IPS-18c (cell line): ENCODE measurements around the gene ZNF280B.
"Not testable (repeated sequence)": the region's sequence is repeated elsewhere in the genome, so short reads cannot be mapped to it uniquely, and the experiment has no call there.

ENCODE experiments used
- H3K4me3 ChIP-seq: 2 replicates; pipeline ENCODE4 v1.7.0; 2013; ENCODE audit warnings: low read depth, mild to moderate bottlenecking, low read length, moderate library complexity; ENCODE audit not compliant: insufficient read depth
- H3K9me3 ChIP-seq: one replicate; pipeline ENCODE4 v1.6.1; 2013; ENCODE audit warnings: mild to moderate bottlenecking, low read length, moderate library complexity; ENCODE audit not compliant: control insufficient read depth, insufficient read depth

ZNF280B gene

DNA sequence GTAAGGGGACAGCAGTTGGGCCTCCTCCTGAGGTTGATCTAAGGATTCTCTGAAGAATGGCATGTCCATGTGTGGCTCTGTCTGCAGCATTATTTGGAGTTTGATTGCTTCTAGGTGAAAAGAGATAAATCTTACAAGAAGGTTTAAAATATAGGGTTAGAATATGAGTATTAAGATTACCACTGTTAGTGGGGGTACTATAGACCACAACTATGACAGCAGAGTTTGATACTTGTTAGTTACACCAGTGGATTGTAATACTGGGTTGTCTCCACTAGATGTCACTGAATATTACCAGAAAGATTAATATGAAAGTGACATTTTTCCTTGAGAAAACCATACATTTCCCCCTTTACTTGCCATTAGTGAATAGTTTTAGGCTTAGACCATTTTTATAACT lies 47.9 kb downstream of the ZNF280B start:
- Histone ChIP-seq H3K9me3 (peaks cover 6% of the 10 kb centered on the region), H3K4me3 (no peak overlapping the region)

DNA sequence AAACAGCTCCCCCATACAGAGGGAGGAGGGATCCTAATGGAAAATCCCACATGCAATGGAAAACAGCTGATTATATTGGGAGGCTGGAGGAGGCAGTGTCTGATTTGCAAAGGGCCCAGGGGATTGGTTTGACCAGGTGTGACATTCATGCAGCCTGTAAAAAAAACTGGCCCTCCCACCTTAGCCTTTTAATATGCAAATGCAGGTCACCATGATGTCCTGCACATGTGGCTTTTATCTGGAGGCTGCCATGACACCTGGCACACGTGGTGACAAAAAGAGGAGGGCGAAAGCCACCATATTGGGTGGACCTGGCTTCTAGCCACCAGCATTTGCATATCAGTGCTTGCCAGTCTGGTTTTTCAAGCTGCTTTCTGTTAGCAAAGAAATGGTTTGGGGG lies 48.5 kb downstream of the ZNF280B start:
- no peak overlapping the region for H3K4me3 ChIP-seq
- H3K9me3 ChIP-seq, result peaks cover 7% of the 10 kb centered on the region

DNA sequence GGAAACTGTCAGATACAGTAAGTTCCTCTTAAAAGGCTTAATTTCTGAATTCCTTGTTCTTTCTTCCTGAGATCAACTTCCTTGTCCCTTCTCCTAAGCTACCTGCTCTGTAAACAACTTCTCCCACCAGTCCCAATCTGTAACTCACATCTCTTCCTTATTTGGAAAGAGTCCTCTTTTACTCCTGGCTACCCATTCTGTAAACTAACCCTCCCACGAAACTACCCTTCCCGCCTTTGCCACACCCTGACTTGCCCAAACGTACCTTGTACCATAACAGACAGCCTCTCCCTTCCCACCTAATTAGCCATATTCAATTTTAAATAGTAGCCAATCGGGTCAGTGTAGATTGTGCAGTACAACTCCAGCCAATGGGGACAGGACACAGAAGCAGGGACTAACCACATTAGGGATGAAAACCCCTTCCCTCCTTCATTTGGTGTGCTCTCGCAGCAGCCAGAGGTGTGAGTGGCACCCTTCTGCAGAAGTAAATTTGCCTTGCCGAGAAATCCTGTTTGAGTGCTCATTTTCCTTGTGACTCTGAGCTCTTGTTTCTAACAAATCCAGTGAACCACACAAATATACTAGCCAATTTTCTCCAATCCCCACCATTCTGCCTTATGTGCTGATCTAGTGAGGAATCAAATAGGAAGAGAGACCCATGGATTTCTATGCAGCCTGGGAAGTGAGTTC lies 49.5 kb downstream of the ZNF280B start:
- Histone ChIP-seq H3K4me3 (no peak overlapping the region), H3K9me3 (peaks cover 7% of the 10 kb centered on the region)

DNA sequence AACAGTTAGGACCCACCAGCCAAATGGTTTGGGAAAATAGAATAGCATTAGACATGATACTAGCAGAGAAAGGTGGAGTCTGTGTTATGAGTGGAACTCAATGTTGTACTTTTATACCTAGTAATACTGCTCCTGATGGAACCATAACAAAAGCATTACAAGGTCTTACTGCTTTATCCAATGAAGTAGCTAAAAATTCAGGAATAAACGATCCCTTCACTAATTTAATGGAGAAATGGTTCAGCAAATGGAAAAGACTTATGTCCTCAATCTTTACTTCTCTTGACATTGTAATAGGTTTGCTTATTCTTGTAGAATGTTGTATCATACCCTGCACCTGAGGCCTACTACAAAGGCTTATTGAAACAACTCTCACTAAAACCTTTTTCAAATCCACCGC lies 50.2 kb downstream of the ZNF280B start:
- peaks cover 7% of the 10 kb centered on the region for H3K9me3 ChIP-seq

DNA sequence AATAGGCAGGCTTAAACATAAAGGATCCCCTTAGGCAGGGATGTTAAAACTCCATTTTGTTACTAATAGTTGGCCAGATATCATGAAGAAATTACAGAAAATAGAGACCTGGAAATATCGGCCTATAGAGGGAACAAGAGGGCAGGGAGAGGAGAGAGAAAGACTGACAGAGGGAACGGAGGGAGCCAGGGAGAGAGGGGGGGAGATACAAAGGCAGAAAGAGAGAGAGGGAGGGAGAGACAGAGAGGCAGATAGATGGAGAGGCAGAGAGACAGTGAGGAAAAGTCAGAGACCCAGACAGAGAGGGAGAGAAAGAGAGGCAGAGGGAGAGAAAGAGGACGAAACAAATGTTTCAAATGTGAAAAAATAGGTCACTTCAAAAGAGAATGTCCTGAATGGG lies 53.5 kb downstream of the ZNF280B start:
- peaks cover 11% of the 10 kb centered on the region for H3K9me3 ChIP-seq

More for the DNA sequence above, 50.2 kb downstream of the ZNF280B start:
- no peak overlapping the region for H3K4me3 ChIP-seq

DNA sequence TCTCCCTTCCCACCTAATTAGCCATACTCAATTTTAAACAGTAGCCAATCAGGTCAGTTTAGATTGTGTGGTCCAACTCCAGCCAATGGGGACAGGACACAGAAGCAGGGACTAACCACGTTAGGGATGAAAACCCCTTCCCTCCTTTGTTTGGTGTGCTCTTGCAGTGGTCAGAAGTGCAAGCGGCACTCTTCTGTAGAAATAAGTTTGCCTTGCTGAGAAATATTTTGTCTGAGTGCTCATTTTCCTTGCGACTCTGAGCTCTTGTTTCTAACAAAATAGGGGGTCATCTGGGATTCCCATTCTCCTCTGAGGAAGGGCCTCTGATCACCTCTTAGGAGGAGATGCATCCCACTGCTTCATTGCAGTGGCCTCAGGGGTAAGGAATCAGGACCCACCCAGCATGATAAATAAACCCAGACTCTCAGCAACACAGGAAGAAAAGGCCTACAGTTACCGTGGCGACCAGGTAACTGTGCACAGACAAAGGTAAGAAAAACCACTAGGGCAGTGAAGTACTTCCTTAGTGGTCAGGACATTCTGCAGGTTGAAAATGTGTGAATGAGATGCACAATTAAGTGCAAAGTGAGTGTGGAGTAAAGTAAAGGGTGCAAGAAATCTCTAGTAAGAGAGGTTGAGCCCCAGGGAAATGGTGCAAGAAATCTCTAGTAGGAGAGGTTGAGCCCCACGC lies 55.4 kb downstream of the ZNF280B start:
- no peak overlapping the region for H3K4me3 ChIP-seq

More for the DNA sequence above, 53.5 kb downstream of the ZNF280B start:
- no peak overlapping the region for H3K4me3 ChIP-seq

DNA sequence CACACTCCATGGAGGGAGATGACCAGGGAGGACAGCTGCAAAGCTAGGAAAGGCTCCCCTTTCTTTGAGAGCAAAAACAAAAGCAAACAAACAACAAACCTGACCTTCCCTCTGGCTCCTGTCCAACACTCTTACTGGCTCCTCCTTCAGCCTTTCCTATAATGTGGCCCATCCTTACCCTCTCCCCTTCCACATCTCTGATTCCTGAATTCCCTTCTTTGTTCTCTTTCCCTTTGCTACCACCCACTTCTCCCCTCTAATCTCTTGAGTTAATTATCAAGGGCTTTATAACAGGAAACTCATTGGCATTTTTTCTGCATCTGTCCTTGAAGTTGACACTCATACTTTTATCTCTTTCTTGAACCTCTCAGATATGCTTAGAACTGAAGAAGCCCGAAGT lies 56.3 kb downstream of the ZNF280B start:
- Histone ChIP-seq H3K4me3 (no peak overlapping the region), H3K9me3 (peaks cover 13% of the 10 kb centered on the region)

More for the DNA sequence above, 55.4 kb downstream of the ZNF280B start:
- peaks cover 13% of the 10 kb centered on the region for H3K9me3 ChIP-seq

DNA sequence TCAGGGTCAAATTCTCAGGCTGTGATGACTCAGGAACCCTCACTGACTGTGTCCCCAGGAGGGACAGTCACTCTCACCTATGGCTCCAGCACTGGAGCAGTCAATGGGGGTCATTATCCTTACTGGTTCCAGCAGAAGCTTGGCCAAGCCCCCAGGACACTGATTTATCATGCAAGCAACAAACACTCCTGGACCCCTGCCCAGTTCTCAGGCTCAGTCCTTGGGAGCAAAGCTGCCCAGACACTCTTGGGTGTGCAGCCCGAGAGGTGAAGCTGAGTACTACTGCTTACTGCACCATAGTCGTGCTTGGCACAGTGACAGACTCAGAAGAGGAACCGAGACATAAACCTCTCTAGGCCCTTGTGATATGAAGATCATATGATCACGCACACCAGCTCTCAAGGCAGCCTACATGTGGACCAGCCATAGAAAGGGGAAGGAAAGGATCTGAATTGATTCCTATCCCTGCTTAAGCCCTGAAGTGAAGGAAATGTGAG lies 58.2 kb downstream of the ZNF280B start:
- peaks cover 7% of the 10 kb centered on the region for H3K9me3 ChIP-seq

DNA sequence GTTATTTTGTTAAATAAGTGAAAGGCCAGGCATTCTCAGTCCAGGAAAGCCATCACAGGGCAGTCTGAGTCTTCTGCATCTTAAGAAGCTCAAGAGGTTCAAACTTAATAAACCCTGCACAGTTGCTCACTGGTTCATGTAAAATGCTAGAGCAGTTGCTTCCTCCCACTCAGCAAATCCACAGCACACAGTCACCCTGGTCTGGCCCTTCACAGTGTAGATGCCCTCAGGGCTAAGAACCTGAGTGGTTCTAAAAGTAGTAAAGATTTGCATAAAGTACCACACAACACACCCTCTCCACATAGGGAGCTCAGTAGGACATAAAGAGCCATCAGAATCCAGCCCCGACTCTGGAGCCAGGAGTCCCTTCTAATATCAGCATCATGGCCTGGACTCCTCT lies 58.7 kb downstream of the ZNF280B start:
- H3K4me3 ChIP-seq, result no peak overlapping the region
- H3K9me3 ChIP-seq, result peaks cover 7% of the 10 kb centered on the region

More for the DNA sequence above, 58.2 kb downstream of the ZNF280B start:
- no peak overlapping the region for H3K4me3 ChIP-seq

DNA sequence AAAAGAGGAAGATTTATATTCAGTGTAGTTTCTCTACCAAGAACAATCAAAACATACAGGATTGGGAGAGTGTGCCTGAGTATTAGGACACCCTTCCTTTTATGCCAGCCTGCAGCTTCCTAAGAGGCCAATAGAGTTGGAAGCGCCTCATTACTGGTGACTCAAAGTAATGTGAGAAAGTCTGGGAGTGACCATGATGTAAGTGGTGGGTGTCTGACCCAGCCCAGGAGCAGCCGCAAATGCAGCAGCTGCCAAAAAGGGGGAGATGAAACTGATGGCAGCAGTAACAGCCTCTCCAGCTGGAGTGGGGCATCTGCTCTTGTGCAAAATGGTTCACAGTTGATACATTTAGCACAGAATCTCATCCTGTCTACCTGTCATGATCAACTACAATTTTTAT lies 62.0 kb downstream of the ZNF280B start:
- no peak overlapping the region for H3K4me3 ChIP-seq
- H3K9me3 ChIP-seq, result peaks cover 4% of the 10 kb centered on the region

DNA sequence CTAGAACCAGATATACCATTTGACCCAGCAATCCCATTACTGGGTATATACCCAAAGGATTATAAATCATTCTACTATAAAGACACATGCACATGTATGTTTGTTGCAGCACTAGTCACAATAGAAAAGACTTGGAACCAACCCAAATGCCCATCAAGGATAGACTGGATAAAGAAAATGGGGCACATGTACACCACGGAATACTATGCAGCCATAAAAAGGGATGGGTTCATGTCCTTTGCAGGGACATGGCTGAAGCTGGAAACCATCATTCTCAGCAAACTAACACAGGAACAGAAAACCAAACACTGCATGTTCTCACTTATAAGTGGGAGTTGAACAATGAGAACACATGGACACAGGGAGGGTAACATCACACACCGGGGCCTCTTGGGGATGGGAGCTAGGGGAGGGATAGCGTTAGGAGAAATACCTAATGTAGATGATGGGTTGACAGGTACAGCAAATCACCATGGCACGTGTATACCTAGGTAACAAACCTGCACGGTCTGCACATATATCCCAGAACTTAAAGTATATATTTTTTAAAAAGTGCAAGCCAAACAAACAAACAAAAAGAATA lies 64.4 kb downstream of the ZNF280B start:
- H3K9me3 ChIP-seq, H3K4me3 ChIP-seq: not testable (repeated sequence)

DNA sequence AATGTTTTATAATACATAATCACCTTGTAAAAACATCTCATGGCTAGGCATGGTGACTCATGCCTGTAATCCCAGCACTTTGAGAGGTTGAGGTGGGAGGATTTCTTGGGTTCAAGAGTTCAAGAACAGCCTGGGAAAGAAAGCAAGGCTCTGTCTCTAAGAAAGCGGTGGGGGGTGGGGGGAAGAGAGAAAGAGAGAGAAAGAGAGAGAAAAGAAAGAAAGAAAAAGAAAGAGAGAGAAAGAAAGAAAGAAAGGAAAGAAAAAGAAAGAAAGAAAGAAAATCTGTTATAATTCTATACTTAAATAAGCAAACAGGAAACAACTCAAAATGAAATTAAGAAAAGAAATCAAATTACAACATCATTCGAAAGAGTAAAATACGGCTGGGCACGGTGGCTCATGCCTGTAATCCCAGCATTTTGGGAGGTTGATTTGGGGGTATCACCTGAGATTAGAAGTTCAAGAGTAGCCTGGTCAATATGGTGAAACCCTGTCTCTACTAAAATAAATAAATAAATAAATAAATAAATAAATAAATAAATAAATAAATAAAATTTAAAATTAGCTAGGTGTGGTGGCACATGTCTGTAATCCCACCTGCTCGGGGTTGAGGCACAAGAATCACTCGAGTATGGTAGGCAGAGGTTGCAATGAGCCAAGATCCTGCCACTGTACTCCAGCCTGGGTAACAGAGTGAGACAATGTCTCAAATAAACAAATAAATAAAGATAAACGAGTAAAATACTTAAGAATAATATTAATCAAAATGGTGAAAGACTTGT lies 65.4 kb downstream of the ZNF280B start:
- Histone ChIP-seq H3K4me3 (no peak overlapping the region), H3K9me3 (peaks cover 7% of the 10 kb centered on the region)

DNA sequence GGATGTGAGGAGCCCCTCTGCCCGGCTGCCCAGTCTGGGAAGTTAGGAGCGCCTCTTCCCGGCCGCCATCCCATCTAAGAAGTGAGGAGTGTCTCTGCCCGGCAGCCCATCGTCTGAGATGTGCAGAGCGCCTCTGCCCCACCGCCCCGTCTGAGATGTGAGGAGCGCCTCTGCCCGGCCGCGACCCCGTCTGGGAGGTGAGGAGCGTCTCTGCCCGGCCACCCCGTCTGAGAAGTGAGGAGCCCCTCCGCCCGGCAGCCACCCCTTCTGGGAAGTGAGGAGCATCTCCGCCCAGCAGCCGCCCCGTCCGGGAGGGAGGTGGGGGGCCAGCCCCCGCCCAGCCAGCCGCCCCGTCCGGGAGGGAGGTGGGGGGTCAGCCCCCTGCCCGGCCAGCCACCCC lies 66.9 kb downstream of the ZNF280B start:
- H3K4me3 ChIP-seq, H3K9me3 ChIP-seq: not testable (repeated sequence)

DNA sequence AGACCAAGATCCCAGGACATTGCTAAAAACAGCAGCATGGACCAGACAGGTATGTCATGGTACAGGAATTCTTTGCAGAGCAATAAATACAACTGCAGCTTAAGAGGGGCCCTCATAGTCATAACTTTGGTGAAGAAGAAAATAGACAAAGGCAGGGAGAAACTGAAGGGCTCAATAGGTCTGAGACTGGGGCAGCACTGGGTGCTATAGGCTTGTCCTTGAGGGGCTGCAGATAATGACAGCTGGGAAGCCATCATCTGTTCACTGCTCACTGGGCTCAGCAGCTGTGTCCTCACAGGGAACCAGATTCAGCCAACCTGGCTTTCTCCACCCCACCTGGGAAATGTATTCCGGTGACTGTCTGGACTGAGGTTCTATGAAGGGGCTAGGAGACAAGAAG lies 68.4 kb downstream of the ZNF280B start:
- Histone ChIP-seq H3K4me3 (no peak overlapping the region), H3K9me3 (peaks cover 7% of the 10 kb centered on the region)
